ENCODE data around the gene FMN2. TPM values are rescaled to one million over a fixed set of nuclear protein-coding genes. Genes with fewer than 3 reads are reported as not detected.

FMN2 gene
- total RNA-seq, 1 donor from 2014 or later, result not detected

- CTCF ChIA-PET, result no interaction called here
- POLR2A ChIA-PET, result no interaction called here
- intact Hi-C loops (cut with micrococcal nuclease), result no loop called here
- DNase-seq (no peak), ATAC-seq (ENCODE audit: low read depth) (no peak)
- no peaks in the 10 kb centered on the region for H3K36me3 Mint-ChIP-seq (ENCODE audit: low read depth)
- no peaks in the 10 kb centered on the region for H3K27me3 Mint-ChIP-seq
- H3K27ac Mint-ChIP-seq, result no peak overlapping the region
- TF ChIP-seq CTCF (IDR thresholded peaks at IDR 0.05), result no peak
- peaks cover 8% of the 10 kb centered on the region for H3K9me3 Mint-ChIP-seq
- H3K4me1 Mint-ChIP-seq, result no peaks in the 10 kb centered on the region
- no peak overlapping the region for H3K4me3 Mint-ChIP-seq
Measured at GRCh38 chr1:240350910-240351331, 259.2 kb downstream of the FMN2 start.

- ChIA-PET CTCF (no interaction called here), POLR2A (no interaction called here)
- no peak for TF ChIP-seq CTCF (IDR thresholded peaks at IDR 0.05)
- H3K4me3 Mint-ChIP-seq, result no peak overlapping the region
- DNase-seq, result no peak
- intact Hi-C loops (cut with micrococcal nuclease), result no loop called here
- no peak overlapping the region for H3K27ac Mint-ChIP-seq
- H3K4me1 Mint-ChIP-seq, result no peaks in the 10 kb centered on the region
- no peaks in the 10 kb centered on the region for H3K36me3 Mint-ChIP-seq (ENCODE audit: low read depth)
- peaks cover 8% of the 10 kb centered on the region for H3K9me3 Mint-ChIP-seq
- no peaks in the 10 kb centered on the region for H3K27me3 Mint-ChIP-seq
- ATAC-seq (ENCODE audit: low read depth), result no peak
Measured at GRCh38 chr1:240351690-240352089, 260.0 kb downstream of the FMN2 start.

- Mint-ChIP-seq H3K4me1 (no peaks in the 10 kb centered on the region), H3K4me3 (no peak overlapping the region), H3K9me3 (peaks cover 8% of the 10 kb centered on the region), H3K27ac (no peak overlapping the region), H3K27me3 (no peaks in the 10 kb centered on the region), H3K36me3 (ENCODE audit: low read depth) (no peaks in the 10 kb centered on the region)
- DNase-seq (no peak), ATAC-seq (ENCODE audit: low read depth) (no peak)
- no peak for TF ChIP-seq CTCF (IDR thresholded peaks at IDR 0.05)
- ChIA-PET CTCF (no interaction called here), POLR2A (no interaction called here)
- intact Hi-C loops (cut with micrococcal nuclease), result no loop called here
Measured at GRCh38 chr1:240352769-240353168, 261.1 kb downstream of the FMN2 start.

GRCh38 chr1:240356568-240356967, 264.9 kb downstream of the FMN2 start:
- ChIA-PET CTCF (no interaction called here), POLR2A (no interaction called here)
- Mint-ChIP-seq H3K27me3 (no peaks in the 10 kb centered on the region), H3K9me3 (peaks cover 8% of the 10 kb centered on the region), H3K36me3 (ENCODE audit: low read depth) (no peaks in the 10 kb centered on the region), H3K27ac (no peak overlapping the region), H3K4me3 (no peak overlapping the region), H3K4me1 (no peaks in the 10 kb centered on the region)
- ATAC-seq (ENCODE audit: low read depth), result no peak
- DNase-seq, result no peak
- intact Hi-C loops (cut with micrococcal nuclease), result no loop called here
- no peak for TF ChIP-seq CTCF (IDR thresholded peaks at IDR 0.05)

- DNase-seq, result no peak
- ATAC-seq (ENCODE audit: low read depth), result no peak
- intact Hi-C loops (cut with micrococcal nuclease), result no loop called here
- ChIA-PET POLR2A (no interaction called here), CTCF (no interaction called here)
- Mint-ChIP-seq H3K27ac (no peak overlapping the region), H3K36me3 (ENCODE audit: low read depth) (no peaks in the 10 kb centered on the region), H3K4me1 (no peaks in the 10 kb centered on the region), H3K4me3 (no peak overlapping the region), H3K27me3 (no peaks in the 10 kb centered on the region), H3K9me3 (peaks cover 4% of the 10 kb centered on the region)
- TF ChIP-seq CTCF (IDR thresholded peaks at IDR 0.05), result no peak
Measured at GRCh38 chr1:240362046-240362445, 270.4 kb downstream of the FMN2 start.
